HG02884 (cell line): ENCODE measurements around the gene RALGPS2.

Experiments used
- ATAC-seq: cut with Tn5 transposase; IDR thresholded peaks from one replicate; pipeline ENCODE4 v1.9.1; 2021; ENCODE audit warnings: mild to moderate bottlenecking, moderate library complexity; ENCODE audit not compliant: unreplicated experiment

The RALGPS2 gene, protein sequence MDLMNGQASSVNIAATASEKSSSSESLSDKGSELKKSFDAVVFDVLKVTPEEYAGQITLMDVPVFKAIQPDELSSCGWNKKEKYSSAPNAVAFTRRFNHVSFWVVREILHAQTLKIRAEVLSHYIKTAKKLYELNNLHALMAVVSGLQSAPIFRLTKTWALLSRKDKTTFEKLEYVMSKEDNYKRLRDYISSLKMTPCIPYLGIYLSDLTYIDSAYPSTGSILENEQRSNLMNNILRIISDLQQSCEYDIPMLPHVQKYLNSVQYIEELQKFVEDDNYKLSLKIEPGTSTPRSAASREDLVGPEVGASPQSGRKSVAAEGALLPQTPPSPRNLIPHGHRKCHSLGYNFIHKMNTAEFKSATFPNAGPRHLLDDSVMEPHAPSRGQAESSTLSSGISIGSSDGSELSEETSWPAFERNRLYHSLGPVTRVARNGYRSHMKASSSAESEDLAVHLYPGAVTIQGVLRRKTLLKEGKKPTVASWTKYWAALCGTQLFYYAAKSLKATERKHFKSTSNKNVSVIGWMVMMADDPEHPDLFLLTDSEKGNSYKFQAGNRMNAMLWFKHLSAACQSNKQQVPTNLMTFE

GRCh38 chr1:178724728-178725465 lies at the start of gene RALGPS2:
RALGPS2 (plus strand) TSS chr1:178725244; CDS start chr1:178776765, 51,521 bp downstream.
- peak; percentile 66 for ATAC-seq

GRCh38 chr1:178679237-178679636 lies 45.8 kb upstream of the RALGPS2 start:
- no peak for ATAC-seq

DNA sequence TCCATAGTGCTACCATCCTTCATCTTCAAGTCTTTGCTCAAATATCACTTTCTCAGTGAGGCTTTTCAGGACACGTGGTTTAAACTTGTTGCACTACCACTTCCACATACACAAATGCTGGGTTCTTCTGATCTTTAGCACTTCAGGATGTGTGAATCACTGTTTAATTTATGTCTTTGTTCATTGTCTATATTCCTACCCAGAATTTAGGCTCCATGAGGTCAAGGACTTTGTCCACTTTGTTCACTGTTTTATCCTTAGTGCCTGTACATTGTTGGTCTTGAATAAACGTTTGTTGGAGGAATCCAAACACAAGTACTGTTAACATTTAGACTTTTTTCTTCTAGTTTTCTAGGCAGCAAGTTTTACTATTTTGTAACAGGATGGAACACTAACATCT lies 42.6 kb upstream of the RALGPS2 start:
- no peak for ATAC-seq

DNA sequence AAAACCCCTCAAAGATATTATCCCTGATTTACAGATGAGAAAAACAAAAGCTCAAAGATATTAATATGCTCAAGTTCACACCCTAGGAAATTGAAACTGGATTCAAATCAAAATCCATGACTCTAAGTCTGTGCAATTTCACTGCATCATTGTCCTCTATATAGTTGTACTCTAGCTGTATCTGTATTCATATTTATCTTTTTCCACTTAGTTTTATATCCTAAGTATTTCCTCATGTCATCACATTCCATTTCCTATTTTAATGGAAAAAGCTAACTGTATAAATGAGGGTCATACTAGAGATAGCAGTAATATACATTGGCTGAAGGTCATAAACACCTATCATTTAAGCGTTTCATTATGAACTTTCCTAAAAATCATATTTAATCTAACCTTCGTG lies 42.2 kb upstream of the RALGPS2 start:
- no peak for ATAC-seq

- ATAC-seq = no peak
Measured at GRCh38 chr1:178683291-178683690, 41.8 kb upstream of the RALGPS2 start.

- ATAC-seq = peak; percentile 17
Measured at GRCh38 chr1:178684111-178684510, 40.9 kb upstream of the RALGPS2 start.

DNA sequence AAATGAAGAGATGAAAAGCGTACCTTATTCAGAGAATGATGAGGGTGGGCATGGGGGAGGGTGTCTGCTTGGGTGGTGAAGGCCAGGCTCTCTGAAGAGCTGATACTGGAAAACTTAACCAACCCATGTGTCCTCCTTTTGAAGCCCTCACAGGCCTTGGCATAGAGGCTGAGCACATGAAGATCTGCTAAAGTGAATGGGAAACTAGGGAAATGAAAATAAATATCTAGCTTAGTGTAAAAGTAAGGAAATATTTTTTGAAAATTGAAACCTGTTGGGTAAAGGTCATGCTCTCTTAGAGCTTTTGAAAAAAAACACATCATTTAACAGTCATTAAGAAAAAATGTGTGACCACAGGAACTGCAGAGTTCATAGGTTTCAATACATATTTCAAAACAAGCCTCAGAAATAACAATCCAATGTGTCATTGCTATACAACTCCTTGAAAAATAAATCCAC lies 40.5 kb upstream of the RALGPS2 start:
- peak; percentile 88 for ATAC-seq

DNA sequence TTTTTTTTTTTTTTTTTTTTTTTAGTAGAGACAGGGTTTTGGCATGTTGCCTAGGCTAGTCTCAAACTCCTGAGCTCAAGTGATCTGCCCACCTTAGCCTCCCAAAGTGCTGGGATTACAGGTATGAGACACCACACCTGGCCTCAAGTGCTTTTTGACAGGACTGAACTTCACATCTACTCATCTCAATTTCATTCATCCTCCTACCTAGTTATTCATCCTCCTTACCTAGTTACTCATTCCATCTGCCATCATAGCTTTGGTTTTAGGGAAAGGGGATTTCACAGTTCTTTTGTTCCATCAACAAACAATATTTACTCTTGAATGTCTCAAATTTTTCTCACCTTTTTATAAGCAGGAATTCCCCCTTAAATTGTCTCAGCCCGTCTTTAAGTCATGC lies 38.6 kb upstream of the RALGPS2 start:
- no peak for ATAC-seq

- ATAC-seq = no peak
Measured at GRCh38 chr1:178688244-178688643, 36.8 kb upstream of the RALGPS2 start.

DNA sequence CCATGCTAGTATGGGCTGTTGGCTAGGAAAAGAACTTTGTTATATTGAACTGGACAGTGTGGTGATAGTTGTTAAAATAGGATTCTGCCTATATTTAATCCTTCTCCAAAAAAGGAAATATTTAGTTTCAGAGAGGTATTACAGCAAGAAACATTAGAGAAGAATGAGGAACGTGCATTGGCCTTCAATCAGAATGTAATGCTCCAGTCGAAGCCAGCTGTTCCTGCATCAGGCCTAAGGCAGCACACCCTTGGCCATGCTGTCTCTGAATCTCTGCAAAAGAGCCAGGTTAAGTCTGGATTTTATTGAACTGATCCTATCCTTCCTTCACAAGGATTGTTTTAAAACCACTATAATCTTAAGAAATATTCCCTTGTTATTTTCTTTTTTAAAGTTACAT lies 35.3 kb upstream of the RALGPS2 start:
- ATAC-seq = no peak

DNA sequence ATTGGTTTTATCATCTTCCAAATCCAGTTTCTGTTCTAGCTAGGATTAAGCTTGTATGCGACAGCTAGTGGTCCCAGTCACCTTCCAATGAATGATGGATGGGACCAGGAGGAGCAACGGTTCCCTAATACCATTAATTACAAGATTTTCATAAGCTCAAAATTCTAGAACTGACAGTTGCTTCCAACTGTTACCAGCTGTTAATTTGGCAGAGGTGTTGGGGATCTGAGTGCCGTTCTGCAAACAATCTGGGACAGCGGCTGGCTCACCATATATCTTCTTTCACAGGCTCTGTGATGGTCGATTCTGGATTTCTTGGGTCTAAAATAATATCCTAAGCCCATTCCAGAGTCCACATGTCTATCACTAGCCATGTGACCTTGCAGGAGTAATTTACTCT lies 34.5 kb upstream of the RALGPS2 start:
- ATAC-seq = no peak

GRCh38 chr1:178692564-178693327 lies 32.3 kb upstream of the RALGPS2 start:
- ATAC-seq = no peak

GRCh38 chr1:178693366-178693765 lies 31.7 kb upstream of the RALGPS2 start:
- no peak for ATAC-seq

- no peak for ATAC-seq
Measured at GRCh38 chr1:178694923-178695525, 30.0 kb upstream of the RALGPS2 start.

DNA sequence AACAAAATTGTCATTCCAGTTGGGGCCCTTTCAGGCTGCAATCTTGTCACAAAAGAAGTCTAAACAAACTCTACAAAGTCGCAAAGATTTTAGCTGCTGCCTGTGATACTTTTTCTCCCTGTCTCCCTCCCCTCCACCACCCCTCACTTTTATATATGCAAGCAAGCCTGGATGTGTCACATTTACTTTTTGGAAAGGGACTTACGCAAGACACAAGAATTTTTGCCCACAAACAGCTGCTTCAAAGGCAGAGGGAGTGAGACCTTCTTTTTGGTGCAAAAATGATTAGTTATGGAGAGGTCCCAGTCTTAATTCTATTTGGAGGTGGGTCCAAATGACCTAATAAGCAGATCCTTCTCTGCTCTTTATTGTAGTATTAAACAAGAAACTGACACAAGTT lies 22.9 kb upstream of the RALGPS2 start:
- no peak for ATAC-seq

DNA sequence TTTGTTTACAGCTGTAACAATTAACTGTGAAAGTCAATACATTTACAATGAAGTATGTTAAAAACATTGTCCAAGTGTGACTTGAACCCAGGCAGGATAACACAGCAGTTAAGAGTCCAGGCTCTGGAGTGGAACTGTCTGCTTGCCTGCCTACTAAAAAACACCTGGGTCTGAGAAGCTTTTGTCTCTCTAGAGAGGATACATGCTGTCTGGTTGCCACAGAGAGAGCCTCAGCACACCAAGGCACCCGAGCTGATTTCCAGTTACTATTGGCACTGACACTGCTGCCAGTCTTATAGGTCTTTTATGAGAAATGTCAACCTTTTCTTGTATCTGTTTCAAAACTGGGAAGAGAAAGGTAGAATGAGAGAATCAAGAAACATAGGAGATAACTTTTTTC lies 20.2 kb upstream of the RALGPS2 start:
- ATAC-seq = no peak

DNA sequence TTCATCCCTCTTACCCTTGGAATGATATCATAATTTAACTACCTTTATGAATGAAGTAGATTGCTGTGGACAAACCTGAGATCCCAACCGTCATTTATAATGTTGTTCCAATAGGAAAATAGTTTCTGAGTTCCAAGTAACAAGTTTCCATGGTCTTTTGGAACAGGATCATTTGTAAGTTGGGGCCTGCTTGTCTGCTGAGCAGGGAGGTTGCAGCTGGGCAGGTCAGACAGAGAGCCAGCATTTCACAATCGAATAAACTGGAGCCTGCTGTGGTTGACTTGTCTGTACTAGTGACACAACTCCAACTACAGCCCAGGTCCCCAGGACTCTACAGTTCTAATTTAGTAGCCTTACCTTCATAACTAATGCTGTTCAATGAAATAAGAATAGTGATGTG lies 18.6 kb upstream of the RALGPS2 start:
- no peak for ATAC-seq

DNA sequence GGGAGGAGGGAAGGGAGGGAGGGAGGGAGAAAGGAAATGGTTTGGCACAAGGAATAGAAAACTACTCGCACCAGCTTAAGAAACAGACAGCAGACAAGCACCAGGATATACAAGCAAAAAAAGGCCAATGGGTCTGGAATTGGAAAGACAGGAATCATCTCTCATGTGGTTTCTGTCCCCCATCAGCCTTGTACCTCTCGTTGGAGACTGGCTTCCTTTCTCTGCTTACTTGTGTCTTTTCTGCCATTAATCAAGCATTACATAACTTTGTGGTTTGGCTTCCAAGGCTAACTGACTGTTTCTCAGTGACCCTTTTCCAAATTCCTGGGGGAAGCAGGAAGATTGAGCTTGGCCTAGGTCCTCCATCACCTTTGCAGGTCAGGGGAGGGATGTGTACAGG lies 11.8 kb upstream of the RALGPS2 start:
- no peak for ATAC-seq

GRCh38 chr1:178714453-178714852 lies 10.6 kb upstream of the RALGPS2 start:
- ATAC-seq = no peak

GRCh38 chr1:178716111-178716510 lies 8.9 kb upstream of the RALGPS2 start:
- ATAC-seq = no peak

GRCh38 chr1:178718520-178718919 lies 6.5 kb upstream of the RALGPS2 start:
- ATAC-seq = no peak
